Measurements from ENCODE around the gene DLAT. TPM values are rescaled to one million over a fixed set of nuclear protein-coding genes. Genes with fewer than 3 reads are reported as not detected.
A peak's percentile ranks its signal among the peaks of the same experiment; 100 is the strongest.
"Not testable (repeated sequence)": the region's sequence is repeated elsewhere in the genome, so short reads cannot be mapped to it uniquely, and the experiment has no call there.

Gene DLAT
- total RNA-seq, 1 donor from 2014 or later = 43.8 TPM

DNA sequence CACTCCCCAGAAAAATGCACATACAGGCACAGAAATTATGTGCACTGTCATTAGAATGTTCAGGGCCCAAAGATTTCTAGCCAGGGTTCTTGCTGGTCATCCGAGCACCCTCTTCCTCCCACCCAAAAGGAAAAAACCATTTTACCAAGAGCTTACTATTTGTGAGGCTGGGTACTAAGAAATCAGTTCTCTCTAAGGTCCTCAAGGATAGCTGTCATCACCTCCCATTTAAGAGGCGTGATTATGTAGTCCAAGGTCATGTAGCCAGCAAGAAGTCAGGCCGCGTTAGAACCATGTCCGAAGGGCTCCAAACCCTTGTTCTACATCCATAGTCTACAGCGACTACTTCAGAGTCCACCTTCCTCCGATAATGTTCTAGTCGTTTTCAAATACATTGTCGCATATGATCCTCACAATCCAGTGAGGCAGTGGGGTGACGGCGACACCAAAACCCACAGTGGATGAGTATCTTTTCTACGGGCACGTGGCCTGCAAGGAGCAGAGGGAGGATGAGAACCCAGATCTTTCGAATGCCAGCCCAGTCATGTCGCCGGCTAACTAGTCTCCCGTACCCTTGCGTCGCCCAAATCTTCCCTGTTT, 60.7 kb downstream of the DLAT start:
- Mint-ChIP-seq H3K27ac (peak overlapping the region; percentile 91), H3K36me3 (peaks cover 53% of the 10 kb centered on the region), H3K9me3 (no peaks in the 10 kb centered on the region), H3K27me3 (no peaks in the 10 kb centered on the region), H3K4me3 (peak overlapping the region; percentile 99), H3K4me1 (ENCODE audit: unreplicated experiment) (peaks cover 26% of the 10 kb centered on the region)
- DNase-seq (ENCODE audit: extremely low spot score, unreplicated experiment) = no peak
- TF ChIP-seq, protein P1, sequence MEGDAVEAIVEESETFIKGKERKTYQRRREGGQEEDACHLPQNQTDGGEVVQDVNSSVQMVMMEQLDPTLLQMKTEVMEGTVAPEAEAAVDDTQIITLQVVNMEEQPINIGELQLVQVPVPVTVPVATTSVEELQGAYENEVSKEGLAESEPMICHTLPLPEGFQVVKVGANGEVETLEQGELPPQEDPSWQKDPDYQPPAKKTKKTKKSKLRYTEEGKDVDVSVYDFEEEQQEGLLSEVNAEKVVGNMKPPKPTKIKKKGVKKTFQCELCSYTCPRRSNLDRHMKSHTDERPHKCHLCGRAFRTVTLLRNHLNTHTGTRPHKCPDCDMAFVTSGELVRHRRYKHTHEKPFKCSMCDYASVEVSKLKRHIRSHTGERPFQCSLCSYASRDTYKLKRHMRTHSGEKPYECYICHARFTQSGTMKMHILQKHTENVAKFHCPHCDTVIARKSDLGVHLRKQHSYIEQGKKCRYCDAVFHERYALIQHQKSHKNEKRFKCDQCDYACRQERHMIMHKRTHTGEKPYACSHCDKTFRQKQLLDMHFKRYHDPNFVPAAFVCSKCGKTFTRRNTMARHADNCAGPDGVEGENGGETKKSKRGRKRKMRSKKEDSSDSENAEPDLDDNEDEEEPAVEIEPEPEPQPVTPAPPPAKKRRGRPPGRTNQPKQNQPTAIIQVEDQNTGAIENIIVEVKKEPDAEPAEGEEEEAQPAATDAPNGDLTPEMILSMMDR (conservative IDR thresholded peaks at IDR 0.05) = no peak

DNA sequence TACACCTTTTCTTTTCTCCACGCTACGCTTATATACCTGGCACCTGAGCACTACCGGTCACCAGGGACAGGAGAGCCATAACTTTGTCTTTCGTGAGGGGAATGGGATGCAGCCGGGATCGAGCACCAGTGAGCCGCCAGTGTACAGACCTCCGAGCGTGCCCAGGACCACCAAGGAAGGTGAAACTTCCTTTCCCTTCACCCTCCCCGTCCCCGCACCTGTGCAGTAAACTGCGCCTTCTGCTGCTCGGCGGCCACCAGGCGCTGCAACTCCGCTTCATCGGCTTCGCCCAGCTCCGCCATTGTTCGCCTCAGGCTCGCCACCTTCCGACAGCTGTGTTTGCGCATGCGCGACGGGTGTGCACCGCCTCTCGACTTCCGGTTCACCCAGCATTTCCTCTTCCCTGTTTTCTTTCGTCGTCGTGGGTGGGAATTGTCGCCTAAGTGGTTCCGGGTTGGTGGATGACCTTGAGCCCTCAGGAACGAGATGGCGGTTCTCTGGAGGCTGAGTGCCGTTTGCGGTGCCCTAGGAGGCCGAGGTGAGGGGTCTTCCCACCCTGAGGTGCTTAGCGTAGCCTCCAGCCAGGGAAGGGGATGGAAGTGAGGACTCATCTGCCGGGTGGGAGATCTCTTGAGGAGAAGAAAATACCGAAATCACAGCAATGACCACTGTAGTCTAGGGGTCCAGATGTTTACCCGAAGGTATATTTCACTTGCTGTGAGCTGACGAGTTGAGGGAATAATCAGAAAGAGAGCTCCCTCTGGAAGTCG, 61.4 kb downstream of the DLAT start, which contains the start of the genes SDHD and TIMM8B:
SDHD (plus strand) TSS at position 452 of the 770 bp plus-strand sequence; CDS start at position 487, 35 bp downstream.
TIMM8B (minus strand) TSS at position 335 of the 770 bp plus-strand sequence; CDS start at position 302, 33 bp downstream.
- Mint-ChIP-seq H3K9me3 (no peaks in the 10 kb centered on the region), H3K27ac (peak within 1 kb of the TSS; percentile 91), H3K4me3 (peak within 1 kb of the TSS; percentile 99), H3K27me3 (no peaks in the 10 kb centered on the region), H3K4me1 (ENCODE audit: unreplicated experiment) (peaks cover 26% of the 10 kb centered on the region), H3K36me3 (peaks cover 60% of the 10 kb centered on the region)
- peak; percentile 95 for DNase-seq (ENCODE audit: extremely low spot score, unreplicated experiment)
- TF ChIP-seq, protein P1 (conservative IDR thresholded peaks at IDR 0.05) = peak; percentile 54

- Mint-ChIP-seq H3K36me3 (peaks cover 63% of the 10 kb centered on the region), H3K27ac (peak overlapping the region; percentile 91)
Observed at GRCh38 chr11:112087212-112087611, 62.0 kb downstream of the DLAT start.

DNA sequence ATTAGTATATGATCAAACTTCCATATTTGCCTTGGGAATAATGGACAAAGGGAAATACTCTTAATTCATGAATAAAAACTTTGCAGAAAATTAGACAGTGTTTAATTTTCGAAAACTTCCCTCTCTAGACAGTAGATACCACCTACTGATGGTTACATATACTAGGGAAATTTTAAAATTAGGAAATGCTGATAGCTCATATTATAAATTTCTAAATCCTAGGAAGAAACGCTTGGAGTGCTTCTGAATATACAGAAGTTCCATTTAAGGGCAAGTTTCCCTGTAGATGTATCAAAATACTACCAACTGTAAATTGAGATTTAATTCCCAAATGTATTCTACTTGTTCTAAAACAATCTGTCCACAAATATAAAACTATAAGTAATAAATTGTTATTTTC, 70.1 kb downstream of the DLAT start:
- H3K4me1 Mint-ChIP-seq (ENCODE audit: unreplicated experiment); H3K4me3 Mint-ChIP-seq; H3K27ac Mint-ChIP-seq; H3K9me3 Mint-ChIP-seq; H3K27me3 Mint-ChIP-seq; DNase-seq (ENCODE audit: extremely low spot score, unreplicated experiment): not testable (repeated sequence)
- peaks cover 25% of the 10 kb centered on the region for H3K36me3 Mint-ChIP-seq

More at GRCh38 chr11:112087212-112087611, 62.0 kb downstream of the DLAT start:
- Mint-ChIP-seq H3K9me3 (no peaks in the 10 kb centered on the region), H3K4me1 (ENCODE audit: unreplicated experiment) (peaks cover 26% of the 10 kb centered on the region), H3K4me3 (peak overlapping the region; percentile 99), H3K27me3 (no peaks in the 10 kb centered on the region)
- TF ChIP-seq, protein P1 (conservative IDR thresholded peaks at IDR 0.05) = no peak
- no peak for DNase-seq (ENCODE audit: extremely low spot score, unreplicated experiment)

- Mint-ChIP-seq H3K27ac (no peak overlapping the region), H3K4me1 (ENCODE audit: unreplicated experiment) (no peaks in the 10 kb centered on the region), H3K27me3 (no peaks in the 10 kb centered on the region), H3K36me3 (peaks cover 22% of the 10 kb centered on the region), H3K9me3 (no peaks in the 10 kb centered on the region), H3K4me3 (no peak overlapping the region)
- DNase-seq (ENCODE audit: extremely low spot score, unreplicated experiment) = no peak
- TF ChIP-seq, protein P1 (conservative IDR thresholded peaks at IDR 0.05) = no peak
Observed at GRCh38 chr11:112096194-112096593, 71.0 kb downstream of the DLAT start.

Measured in type B pancreatic cell (in vitro differentiated cells).